DMS153 treated with DMSO at 0.1 percent for 48 hours (cell line): ENCODE data around the gene MMP25.
"Not testable (repeated sequence)": the region's sequence is repeated elsewhere in the genome, so short reads cannot be mapped to it uniquely, and the experiment has no call there.

Source experiments
- DNase-seq: peaks from one replicate; lab custom pipeline; 2025; ENCODE audit not compliant: unreplicated experiment; lab: John Stamatoyannopoulos, UW

Gene MMP25

GRCh38 chr16:3029491-3030221, 16.7 kb upstream of the MMP25 start:
- no peak for DNase-seq

DNA sequence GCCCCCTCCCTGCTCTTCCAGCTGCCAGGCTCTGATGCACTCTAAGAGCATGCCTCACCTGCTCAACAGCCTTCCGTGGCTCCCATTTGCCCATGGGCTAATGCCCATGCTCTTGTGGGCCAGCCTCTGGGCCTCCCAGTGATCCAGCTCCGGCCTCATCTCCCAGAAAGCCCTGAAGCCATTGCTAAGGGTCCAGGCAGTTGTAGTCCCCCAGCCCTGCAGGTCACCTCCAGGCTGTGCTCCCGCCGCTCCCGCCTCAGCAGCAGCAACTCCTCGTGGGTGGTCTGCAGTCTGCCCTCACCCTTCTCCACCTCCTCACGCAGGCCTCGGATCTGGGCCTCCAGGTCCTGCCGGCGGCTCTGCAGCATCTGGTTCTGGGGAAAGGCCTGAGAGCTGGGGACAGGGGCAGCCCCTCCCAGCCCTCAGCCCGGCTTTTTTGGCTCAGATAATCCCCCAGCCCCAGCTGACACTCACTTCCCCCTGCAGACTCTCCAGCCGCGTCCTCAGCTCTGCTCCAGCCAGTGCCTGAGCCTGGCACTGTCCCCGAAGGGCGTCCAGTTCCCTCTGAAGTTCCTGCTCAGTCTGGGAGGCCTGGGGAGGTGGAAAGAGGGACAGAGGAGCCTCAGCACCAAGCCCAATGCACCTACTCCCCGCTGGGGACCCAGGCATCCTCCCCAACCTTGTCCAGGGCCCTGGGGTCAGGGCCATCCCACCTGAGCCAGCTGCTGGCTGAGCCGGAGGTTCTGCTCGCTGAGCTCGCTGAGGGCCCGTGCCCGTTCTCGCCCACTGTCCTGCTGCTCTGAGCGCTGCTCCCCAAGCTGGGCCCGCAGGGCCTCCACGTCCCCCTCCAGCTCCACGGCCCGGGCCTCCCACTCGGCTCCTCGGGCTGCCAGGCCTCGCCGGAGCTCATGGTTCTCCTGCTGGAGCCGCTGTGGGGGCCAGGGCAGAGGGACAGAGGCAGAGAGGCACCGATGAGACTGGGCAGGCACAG, 15.8 kb upstream of the MMP25 start:
- no peak for DNase-seq

DNA sequence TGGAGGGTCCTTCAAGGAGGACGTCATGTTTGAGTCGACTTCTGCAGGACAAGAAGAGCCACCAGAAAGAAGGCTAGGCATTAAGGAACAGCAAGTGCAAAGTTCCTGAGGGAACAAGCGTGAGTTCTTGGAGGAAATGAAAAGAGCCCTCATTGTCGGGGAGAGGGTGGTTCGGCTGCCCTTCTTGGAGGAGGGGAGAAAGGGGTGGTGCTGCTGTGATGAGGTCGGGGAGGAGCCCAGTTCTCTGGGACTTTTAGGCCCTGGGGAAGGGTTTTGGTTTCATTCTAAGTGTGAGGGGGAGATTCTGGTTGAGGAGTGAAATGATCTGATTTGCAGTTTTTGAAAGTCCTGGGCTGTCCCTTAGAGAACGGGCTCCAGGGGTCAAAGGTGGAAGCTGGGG, 13.7 kb upstream of the MMP25 start:
- no peak for DNase-seq

- DNase-seq, result no peak
Observed at GRCh38 chr16:3035289-3035971, 10.9 kb upstream of the MMP25 start.

DNA sequence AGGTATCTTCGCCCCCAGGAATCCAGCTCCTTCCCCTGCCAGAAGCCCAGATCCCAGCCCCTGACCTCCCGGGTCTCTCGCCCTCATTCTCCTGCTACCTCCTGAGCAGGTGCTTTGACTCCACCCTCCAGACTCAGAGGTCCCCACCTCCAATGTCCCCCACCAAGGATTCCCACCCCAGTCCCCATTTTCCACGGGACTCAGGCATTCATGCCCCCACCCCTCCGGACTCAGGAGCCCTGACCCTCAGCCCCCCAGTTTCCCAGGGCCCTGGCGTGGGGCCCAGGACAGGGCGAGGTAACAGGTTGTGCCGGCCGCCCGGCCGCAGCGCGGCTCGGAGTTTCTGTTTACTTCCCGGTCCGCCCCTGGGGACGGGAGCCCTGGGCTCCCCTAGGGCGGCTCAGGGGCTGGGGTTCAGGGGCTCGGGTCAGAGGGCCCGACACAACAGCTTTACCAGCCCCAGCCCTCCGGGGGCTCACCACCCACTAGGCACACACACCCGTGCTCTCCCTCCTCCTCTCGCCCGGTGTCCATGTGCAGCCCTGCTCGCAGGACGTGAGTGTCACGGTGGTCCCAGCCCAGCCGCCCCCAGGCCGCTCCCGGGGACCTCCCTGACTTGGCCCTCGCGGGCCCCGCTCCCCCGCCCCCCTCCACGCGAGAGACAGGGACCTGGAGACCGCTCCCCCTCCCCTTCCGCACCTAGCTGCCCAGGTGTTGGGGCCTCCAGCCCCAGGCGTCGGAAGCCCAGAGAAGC, 10.2 kb upstream of the MMP25 start:
- no peak for DNase-seq

DNA sequence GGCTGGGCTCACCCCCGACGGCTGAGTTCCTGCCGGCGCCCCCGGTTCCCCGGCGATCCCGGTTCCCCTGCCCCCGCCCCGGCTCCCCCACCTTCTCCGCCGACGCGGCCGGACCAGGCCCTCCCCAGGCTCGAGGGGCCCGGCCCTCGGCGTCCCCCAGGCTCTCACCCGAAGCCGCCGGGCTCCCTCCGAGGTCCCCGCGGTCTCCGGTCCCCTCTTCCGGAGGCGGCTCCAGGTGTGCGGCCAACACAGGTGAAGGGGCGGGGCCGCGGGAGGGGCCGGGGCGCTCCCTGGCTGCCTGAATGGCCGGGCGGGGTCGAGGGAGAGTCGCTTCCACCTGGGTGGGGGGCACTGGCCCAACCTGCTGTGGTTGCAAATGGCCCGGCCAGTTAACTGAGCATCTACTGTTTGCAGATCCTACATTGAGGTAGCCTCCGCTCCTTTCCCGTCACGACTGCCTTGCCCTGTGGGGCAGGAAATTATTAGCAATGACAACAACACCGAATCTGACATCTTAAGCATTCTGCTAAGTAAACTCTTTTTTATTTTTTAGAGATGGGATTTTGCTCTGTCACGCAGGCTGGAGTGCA, 9.5 kb upstream of the MMP25 start, which contains the start of gene BICDL2:
BICDL2 (minus strand) TSS at position 219 of the 590 bp plus-strand sequence. CDS start 1,448 bp downstream, outside the sequence.
- DNase-seq, result no peak

GRCh38 chr16:3038256-3038655, 8.1 kb upstream of the MMP25 start:
- peak; percentile 24 for DNase-seq

GRCh38 chr16:3038896-3039295, 7.5 kb upstream of the MMP25 start:
- no peak for DNase-seq

- DNase-seq, result no peak
Observed at GRCh38 chr16:3042376-3042775, 4.0 kb upstream of the MMP25 start.

- DNase-seq, result no peak
Observed at GRCh38 chr16:3044708-3045107, 1.7 kb upstream of the MMP25 start.

GRCh38 chr16:3046641-3047386, 453 bp downstream of the MMP25 start:
- no peak for DNase-seq

DNA sequence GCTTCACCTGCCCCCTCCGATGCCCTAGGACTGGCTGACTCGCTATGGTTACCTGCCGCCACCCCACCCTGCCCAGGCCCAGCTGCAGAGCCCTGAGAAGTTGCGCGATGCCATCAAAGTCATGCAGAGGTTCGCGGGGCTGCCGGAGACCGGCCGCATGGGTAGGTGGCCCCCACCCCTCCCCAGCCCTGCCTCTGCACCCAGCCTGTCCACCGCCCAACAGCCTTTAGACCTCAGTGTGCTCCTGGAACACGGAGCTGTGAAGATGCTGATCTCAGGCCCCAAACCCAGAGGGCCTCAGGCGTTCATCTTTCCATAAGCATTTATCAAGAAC, 993 bp downstream of the MMP25 start:
- no peak for DNase-seq

GRCh38 chr16:3049921-3050481, 3.6 kb downstream of the MMP25 start:
- DNase-seq, result no peak

DNA sequence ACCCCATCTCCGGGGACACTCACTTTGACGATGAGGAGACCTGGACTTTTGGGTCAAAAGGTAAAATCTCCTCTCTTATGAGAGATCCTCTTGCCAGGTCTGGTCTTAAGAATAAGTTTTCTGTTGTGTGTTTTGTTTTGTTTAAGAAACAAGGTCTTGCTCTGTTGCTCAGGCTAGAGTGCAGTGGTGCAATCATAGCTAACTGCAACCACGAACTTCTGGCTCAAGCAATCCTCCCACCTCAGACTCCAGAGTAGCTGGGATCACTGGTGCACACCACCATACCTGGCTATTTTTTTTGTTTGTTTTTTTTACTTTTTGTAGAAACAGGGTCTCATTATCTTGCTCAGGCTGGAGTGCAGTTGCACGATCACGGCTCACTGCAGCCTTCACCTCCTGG, 4.1 kb downstream of the MMP25 start:
- no peak for DNase-seq

GRCh38 chr16:3051009-3051408, 4.6 kb downstream of the MMP25 start:
- DNase-seq, result no peak

DNA sequence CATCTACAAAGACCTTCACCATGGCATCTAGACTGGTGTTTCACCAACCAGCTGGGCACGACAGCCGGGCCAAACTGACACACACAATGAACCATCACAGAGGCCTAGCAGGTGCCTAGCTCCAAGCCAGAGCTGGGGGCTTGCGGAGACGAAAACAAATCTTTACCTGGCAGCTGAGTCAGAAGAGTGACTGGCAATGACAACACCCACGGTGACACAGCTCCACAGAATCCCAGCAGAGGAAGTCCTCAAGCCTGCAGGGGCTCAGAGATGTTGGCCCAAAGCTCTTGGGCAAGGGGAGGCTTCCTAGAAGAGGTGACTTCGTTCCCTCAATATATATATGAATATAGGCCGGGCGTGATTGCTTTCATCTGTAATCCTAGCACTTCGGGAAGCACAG, 5.1 kb downstream of the MMP25 start:
- DNase-seq, result no peak

GRCh38 chr16:3052571-3053329, 6.4 kb downstream of the MMP25 start:
- DNase-seq, result not testable (repeated sequence)

- DNase-seq, result not testable (repeated sequence)
Observed at GRCh38 chr16:3053330-3053710, 7.0 kb downstream of the MMP25 start.
